ENCODE data around the gene RNF111.

The RNF111 gene

GRCh38 chr15:59022188-59022587 is 34.7 kb downstream of the RNF111 start:
- H3K9ac ChIP-seq (ENCODE audit: low read length in 2 of 2): no peak overlapping the region
- no peaks in the 10 kb centered on the region for H3K4me1 ChIP-seq (ENCODE audit: control insufficient read depth, insufficient read depth, low read length)
- H3K27ac ChIP-seq (ENCODE audit: low read length): no peak overlapping the region
- H3K27me3 ChIP-seq (ENCODE audit: control insufficient read depth in 1 of 2, insufficient read depth in 2 of 2, low read length in 2 of 2): no peaks in the 10 kb centered on the region
- H3K4me3 ChIP-seq (ENCODE audit: low read length in 2 of 2): no peak overlapping the region
- no peaks in the 10 kb centered on the region for H3K36me3 ChIP-seq (ENCODE audit: control insufficient read depth in 2 of 2, insufficient read depth in 2 of 2, low read length in 2 of 2)
- no peaks in the 10 kb centered on the region for H3K9me3 ChIP-seq (ENCODE audit: control insufficient read depth in 2 of 2, low read length in 2 of 2)

- H3K36me3 ChIP-seq (ENCODE audit: control insufficient read depth in 2 of 2, insufficient read depth in 2 of 2, low read length in 2 of 2): peaks cover 2 to 4% of the 10 kb centered on the region in 2 donors
- no peak overlapping the region for H3K9ac ChIP-seq (ENCODE audit: low read length in 2 of 2)
- H3K27ac ChIP-seq (ENCODE audit: low read length): no peak overlapping the region
- H3K4me3 ChIP-seq (ENCODE audit: low read length in 2 of 2): no peak overlapping the region
- no peaks in the 10 kb centered on the region for H3K27me3 ChIP-seq (ENCODE audit: control insufficient read depth in 1 of 2, insufficient read depth in 2 of 2, low read length in 2 of 2)
- no peaks in the 10 kb centered on the region for H3K9me3 ChIP-seq (ENCODE audit: control insufficient read depth in 2 of 2, low read length in 2 of 2)
- no peaks in the 10 kb centered on the region for H3K4me1 ChIP-seq (ENCODE audit: control insufficient read depth, insufficient read depth, low read length)
Observed at GRCh38 chr15:59026207-59026606, 38.7 kb downstream of the RNF111 start.

DNA sequence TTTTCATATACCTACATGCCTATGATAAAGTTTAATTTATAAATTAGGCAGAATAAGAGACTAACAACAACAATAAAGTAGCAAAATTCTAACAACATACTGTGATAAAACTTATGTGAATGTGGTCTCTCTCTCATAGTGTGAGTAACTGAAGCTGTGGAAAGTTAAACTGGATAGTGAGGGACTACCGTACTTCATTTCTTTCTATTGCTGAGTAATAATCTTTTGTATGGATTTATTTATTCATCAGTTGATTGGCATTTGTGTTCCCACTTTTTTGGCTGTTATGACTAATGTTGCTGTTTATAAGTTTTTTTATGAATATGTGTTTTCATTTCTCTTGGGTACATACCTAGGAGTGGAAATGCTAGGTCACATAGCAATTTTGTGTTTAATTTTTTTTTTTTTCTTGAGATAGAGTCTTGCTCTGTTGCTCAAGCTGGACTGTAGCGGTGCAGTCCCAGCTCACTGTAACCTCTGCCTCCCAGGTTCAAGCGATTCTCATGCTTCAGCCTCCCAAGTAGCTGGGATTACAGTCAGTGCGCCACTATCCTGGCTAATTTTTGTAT is 41.0 kb downstream of the RNF111 start:
- Histone ChIP-seq H3K4me3 (ENCODE audit: low read length in 2 of 2) (no peak overlapping the region), H3K27ac (ENCODE audit: low read length) (no peak overlapping the region), H3K36me3 (ENCODE audit: control insufficient read depth in 2 of 2, insufficient read depth in 2 of 2, low read length in 2 of 2) (peaks cover 4 to 7% of the 10 kb centered on the region in 2 donors), H3K9ac (ENCODE audit: low read length in 2 of 2) (no peak overlapping the region), H3K4me1 (ENCODE audit: control insufficient read depth, insufficient read depth, low read length) (no peaks in the 10 kb centered on the region), H3K27me3 (ENCODE audit: control insufficient read depth in 1 of 2, insufficient read depth in 2 of 2, low read length in 2 of 2) (no peaks in the 10 kb centered on the region), H3K9me3 (ENCODE audit: control insufficient read depth in 2 of 2, low read length in 2 of 2) (no peaks in the 10 kb centered on the region)

DNA sequence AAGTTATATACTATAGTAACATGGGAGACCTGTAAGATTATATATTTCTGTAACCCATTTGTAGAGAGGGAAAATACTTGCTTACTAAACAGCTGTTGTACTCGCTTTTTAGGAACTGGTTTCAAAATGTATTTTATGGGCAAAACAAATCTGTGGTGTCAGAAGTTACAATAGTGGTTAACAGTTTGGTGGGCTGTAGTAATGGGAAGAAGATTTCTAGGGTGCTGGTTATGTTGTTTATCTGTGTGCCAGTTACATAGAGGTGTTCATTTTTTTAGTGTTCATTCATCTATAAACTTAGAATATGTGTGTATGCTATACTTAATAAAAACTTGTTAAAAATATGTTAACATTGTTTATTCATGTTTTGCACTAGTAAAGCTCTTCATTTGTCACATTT is 42.1 kb downstream of the RNF111 start:
- Histone ChIP-seq H3K9me3 (ENCODE audit: control insufficient read depth in 2 of 2, low read length in 2 of 2) (no peaks in the 10 kb centered on the region), H3K27me3 (ENCODE audit: control insufficient read depth in 1 of 2, insufficient read depth in 2 of 2, low read length in 2 of 2) (no peaks in the 10 kb centered on the region), H3K4me3 (ENCODE audit: low read length in 2 of 2) (no peak overlapping the region), H3K4me1 (ENCODE audit: control insufficient read depth, insufficient read depth, low read length) (no peaks in the 10 kb centered on the region), H3K36me3 (ENCODE audit: control insufficient read depth in 2 of 2, insufficient read depth in 2 of 2, low read length in 2 of 2) (peaks cover 4 to 7% of the 10 kb centered on the region in 2 donors), H3K27ac (ENCODE audit: low read length) (no peak overlapping the region), H3K9ac (ENCODE audit: low read length in 2 of 2) (no peak overlapping the region)

- Histone ChIP-seq H3K36me3 (ENCODE audit: control insufficient read depth in 2 of 2, insufficient read depth in 2 of 2, low read length in 2 of 2) (peaks cover 4 to 7% of the 10 kb centered on the region in 2 donors), H3K27ac (ENCODE audit: low read length) (no peak overlapping the region), H3K27me3 (ENCODE audit: control insufficient read depth in 1 of 2, insufficient read depth in 2 of 2, low read length in 2 of 2) (no peaks in the 10 kb centered on the region), H3K9ac (ENCODE audit: low read length in 2 of 2) (no peak overlapping the region), H3K4me3 (ENCODE audit: low read length in 2 of 2) (no peak overlapping the region), H3K4me1 (ENCODE audit: control insufficient read depth, insufficient read depth, low read length) (no peaks in the 10 kb centered on the region), H3K9me3 (ENCODE audit: control insufficient read depth in 2 of 2, low read length in 2 of 2) (no peaks in the 10 kb centered on the region)
Observed at GRCh38 chr15:59035201-59035600, 47.7 kb downstream of the RNF111 start.

DNA sequence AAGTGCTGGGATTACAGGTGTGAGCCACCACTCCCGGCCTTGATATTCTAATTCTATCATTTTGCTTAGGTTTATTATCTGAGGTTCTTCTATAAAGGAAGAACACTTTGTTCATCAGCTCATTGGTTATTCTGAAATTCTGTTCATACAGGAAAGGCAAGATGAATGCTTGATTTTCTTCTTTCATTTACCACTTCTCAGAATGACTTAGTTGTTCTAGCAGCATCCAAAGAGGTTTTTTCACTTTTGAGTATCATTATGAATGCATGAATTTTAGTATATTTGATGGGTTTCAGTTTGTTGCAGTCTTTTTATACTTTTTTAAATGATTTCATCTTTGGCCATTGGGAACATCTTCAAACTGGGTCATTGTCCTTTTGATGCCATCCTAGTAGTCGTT is 51.8 kb downstream of the RNF111 start:
- H3K9me3 ChIP-seq (ENCODE audit: control insufficient read depth in 2 of 2, low read length in 2 of 2): no peaks in the 10 kb centered on the region
- no peak overlapping the region for H3K4me3 ChIP-seq (ENCODE audit: low read length in 2 of 2)
- H3K27me3 ChIP-seq (ENCODE audit: control insufficient read depth in 1 of 2, insufficient read depth in 2 of 2, low read length in 2 of 2): no peaks in the 10 kb centered on the region
- H3K4me1 ChIP-seq (ENCODE audit: control insufficient read depth, insufficient read depth, low read length): no peaks in the 10 kb centered on the region
- H3K27ac ChIP-seq (ENCODE audit: low read length): no peak overlapping the region
- H3K36me3 ChIP-seq (ENCODE audit: control insufficient read depth in 2 of 2, insufficient read depth in 2 of 2, low read length in 2 of 2): no peaks in the 10 kb centered on the region
- H3K9ac ChIP-seq (ENCODE audit: low read length in 2 of 2): no peak overlapping the region

DNA sequence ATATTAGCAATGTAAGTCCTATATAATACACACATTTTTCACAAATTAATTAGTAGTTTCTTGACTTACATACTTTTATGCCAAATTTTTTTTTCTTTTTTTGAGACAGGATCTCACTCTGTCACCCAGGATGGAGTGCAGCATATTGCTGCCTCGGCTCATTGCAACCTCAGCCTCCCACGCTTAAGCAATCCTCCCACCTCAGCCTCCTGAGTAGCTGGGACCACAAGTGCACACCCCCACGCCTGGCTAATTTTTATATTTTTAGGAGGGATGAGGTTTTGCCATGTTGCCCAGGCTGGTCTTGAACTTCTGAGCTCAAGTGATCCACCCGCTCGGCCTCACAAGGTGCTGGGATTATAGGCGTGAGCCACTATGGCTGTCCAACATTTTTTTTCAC is 54.6 kb downstream of the RNF111 start:
- no peaks in the 10 kb centered on the region for H3K36me3 ChIP-seq (ENCODE audit: control insufficient read depth in 2 of 2, insufficient read depth in 2 of 2, low read length in 2 of 2)
- H3K27me3 ChIP-seq (ENCODE audit: control insufficient read depth in 1 of 2, insufficient read depth in 2 of 2, low read length in 2 of 2): no peaks in the 10 kb centered on the region
- no peak overlapping the region for H3K9ac ChIP-seq (ENCODE audit: low read length in 2 of 2)
- no peaks in the 10 kb centered on the region for H3K9me3 ChIP-seq (ENCODE audit: control insufficient read depth in 2 of 2, low read length in 2 of 2)
- no peak overlapping the region for H3K27ac ChIP-seq (ENCODE audit: low read length)
- no peaks in the 10 kb centered on the region for H3K4me1 ChIP-seq (ENCODE audit: control insufficient read depth, insufficient read depth, low read length)
- no peak overlapping the region for H3K4me3 ChIP-seq (ENCODE audit: low read length in 2 of 2)

GRCh38 chr15:59048897-59049296 is 61.4 kb downstream of the RNF111 start:
- no peaks in the 10 kb centered on the region for H3K4me1 ChIP-seq (ENCODE audit: control insufficient read depth, insufficient read depth, low read length)

DNA sequence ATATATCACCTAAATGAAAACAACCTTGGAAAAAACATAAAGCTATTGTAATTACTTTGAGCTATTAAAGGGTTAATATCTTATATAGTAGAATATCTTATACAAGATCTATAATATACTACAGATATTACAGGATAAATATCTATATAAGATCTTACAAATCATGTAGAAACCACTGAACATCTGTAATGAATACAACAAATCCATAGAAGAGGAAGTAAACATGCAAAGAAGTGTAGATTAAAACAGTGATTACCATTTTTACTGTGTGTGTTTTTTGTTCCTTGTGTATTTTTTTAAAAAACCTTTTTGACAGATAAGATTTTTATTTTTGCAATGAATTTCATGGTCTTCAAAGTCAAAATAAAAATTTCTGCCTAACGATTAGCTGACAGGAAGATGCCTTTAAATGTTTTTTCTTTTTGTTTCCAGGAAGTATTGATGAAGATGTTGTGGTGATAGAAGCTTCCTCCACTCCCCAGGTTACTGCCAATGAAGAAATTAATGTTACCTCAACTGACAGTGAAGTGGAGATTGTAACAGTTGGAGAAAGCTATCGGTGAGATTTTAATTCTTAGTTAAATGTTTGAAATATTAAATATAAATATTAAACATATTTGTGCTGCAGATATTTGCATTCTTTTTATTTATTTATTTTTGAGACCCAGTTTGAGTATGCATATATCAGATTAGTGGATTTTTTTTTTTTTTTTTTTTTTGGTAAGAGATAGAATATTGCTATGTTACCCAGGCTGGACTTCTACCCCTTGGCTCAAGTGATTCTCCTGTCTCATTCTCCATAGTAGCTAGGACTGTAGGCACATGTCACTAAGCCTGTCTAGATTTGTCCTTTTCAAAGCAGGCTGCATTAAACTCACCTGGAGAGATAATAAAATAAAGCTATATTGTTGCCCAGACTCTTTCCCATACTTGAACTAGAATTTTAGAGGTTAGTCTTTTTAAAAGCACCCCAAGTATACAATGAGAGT is 64.7 kb downstream of the RNF111 start:
- Histone ChIP-seq H3K27ac (ENCODE audit: low read length) (no peak overlapping the region), H3K4me3 (ENCODE audit: low read length in 2 of 2) (no peak overlapping the region), H3K9ac (ENCODE audit: low read length in 2 of 2) (no peak overlapping the region), H3K27me3 (ENCODE audit: control insufficient read depth in 1 of 2, insufficient read depth in 2 of 2, low read length in 2 of 2) (no peaks in the 10 kb centered on the region), H3K4me1 (ENCODE audit: control insufficient read depth, insufficient read depth, low read length) (no peaks in the 10 kb centered on the region), H3K36me3 (ENCODE audit: control insufficient read depth in 2 of 2, insufficient read depth in 2 of 2, low read length in 2 of 2) (peaks cover 0 to 3% of the 10 kb centered on the region in 2 donors), H3K9me3 (ENCODE audit: control insufficient read depth in 2 of 2, low read length in 2 of 2) (no peaks in the 10 kb centered on the region)

More at GRCh38 chr15:59048897-59049296, 61.4 kb downstream of the RNF111 start:
- Histone ChIP-seq H3K27ac (ENCODE audit: low read length) (no peak overlapping the region), H3K9me3 (ENCODE audit: control insufficient read depth in 2 of 2, low read length in 2 of 2) (no peaks in the 10 kb centered on the region), H3K4me3 (ENCODE audit: low read length in 2 of 2) (no peak overlapping the region), H3K27me3 (ENCODE audit: control insufficient read depth in 1 of 2, insufficient read depth in 2 of 2, low read length in 2 of 2) (no peaks in the 10 kb centered on the region), H3K36me3 (ENCODE audit: control insufficient read depth in 2 of 2, insufficient read depth in 2 of 2, low read length in 2 of 2) (no peaks in the 10 kb centered on the region), H3K9ac (ENCODE audit: low read length in 2 of 2) (no peak overlapping the region)

DNA sequence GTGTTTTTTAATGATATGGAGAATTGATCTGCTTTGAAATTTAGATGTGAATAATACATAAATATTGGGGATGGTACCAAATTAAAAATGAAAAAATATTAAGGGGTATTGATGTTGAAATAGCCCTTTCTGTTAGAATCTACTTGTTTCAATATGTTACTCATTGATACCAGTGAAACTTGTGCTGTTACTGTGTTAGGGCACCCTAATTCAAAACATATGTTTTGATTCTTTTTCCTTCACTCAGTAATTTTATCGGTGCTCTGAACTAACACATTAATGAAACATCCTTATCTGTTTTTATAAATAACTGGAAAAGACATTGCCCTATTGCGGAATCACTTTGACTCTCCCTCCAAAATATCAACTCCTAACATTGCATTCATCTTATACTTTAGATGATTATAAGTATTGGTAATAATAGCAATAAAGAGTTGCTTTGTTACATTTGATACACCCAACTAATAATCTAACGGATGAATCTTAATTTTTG is 65.5 kb downstream of the RNF111 start:
- Histone ChIP-seq H3K4me3 (ENCODE audit: low read length in 2 of 2) (no peak overlapping the region), H3K9me3 (ENCODE audit: control insufficient read depth in 2 of 2, low read length in 2 of 2) (no peaks in the 10 kb centered on the region), H3K27ac (ENCODE audit: low read length) (no peak overlapping the region), H3K4me1 (ENCODE audit: control insufficient read depth, insufficient read depth, low read length) (no peaks in the 10 kb centered on the region), H3K9ac (ENCODE audit: low read length in 2 of 2) (no peak overlapping the region), H3K36me3 (ENCODE audit: control insufficient read depth in 2 of 2, insufficient read depth in 2 of 2, low read length in 2 of 2) (peaks cover 0 to 4% of the 10 kb centered on the region in 2 donors), H3K27me3 (ENCODE audit: control insufficient read depth in 1 of 2, insufficient read depth in 2 of 2, low read length in 2 of 2) (no peaks in the 10 kb centered on the region)

- Histone ChIP-seq H3K9me3 (ENCODE audit: control insufficient read depth in 2 of 2, low read length in 2 of 2) (no peaks in the 10 kb centered on the region), H3K4me3 (ENCODE audit: low read length in 2 of 2) (no peak overlapping the region), H3K36me3 (ENCODE audit: control insufficient read depth in 2 of 2, insufficient read depth in 2 of 2, low read length in 2 of 2) (peaks cover 0 to 7% of the 10 kb centered on the region in 2 donors), H3K27me3 (ENCODE audit: control insufficient read depth in 1 of 2, insufficient read depth in 2 of 2, low read length in 2 of 2) (no peaks in the 10 kb centered on the region), H3K9ac (ENCODE audit: low read length in 2 of 2) (no peak overlapping the region), H3K4me1 (ENCODE audit: control insufficient read depth, insufficient read depth, low read length) (no peaks in the 10 kb centered on the region), H3K27ac (ENCODE audit: low read length) (no peak overlapping the region)
Observed at GRCh38 chr15:59053482-59053881, 66.0 kb downstream of the RNF111 start.

All from stomach smooth muscle (tissue), 2 donors.